ENCODE data around the gene CDH23. TPM values are rescaled to one million over a fixed set of nuclear protein-coding genes. Genes with fewer than 3 reads are reported as not detected.

CDH23 gene
- total RNA-seq, 1 donor from 2014 or later: not detected

DNA sequence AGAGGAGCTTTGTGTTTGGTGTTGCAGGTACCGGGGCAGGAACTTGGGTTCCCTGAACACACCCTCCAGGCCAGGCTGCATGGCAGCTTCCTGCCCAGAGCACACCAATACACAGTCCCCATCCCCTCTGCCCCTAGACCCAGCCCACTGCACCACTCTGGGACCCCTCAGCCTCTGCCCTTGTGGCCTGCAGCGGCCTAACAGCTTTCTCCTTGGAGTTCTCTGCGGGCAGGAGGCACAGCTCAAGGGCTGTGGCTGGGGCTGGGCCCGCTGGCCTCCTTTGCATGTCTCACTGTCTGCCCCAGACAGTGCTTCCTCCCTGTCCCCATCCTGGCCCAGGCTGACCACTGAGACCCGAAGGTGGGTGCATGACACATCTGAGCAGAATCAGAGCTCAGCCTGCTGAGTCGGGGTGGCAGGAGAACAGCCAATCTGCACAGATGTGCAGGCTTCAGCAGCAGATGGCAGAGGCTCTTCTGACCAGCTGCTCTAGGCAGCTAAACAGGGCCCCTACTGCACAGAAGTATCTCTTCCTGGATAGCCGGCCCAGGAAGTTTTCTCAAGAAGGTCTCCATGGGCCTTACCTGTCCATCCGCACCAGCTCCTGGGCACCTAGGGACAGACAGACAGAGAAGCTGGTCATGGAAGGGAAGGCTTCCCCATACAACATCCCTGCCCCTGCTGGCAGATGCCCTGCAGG is 355.8 kb downstream of the CDH23 start:
- no peaks in the 10 kb centered on the region for H3K27me3 ChIP-seq (ENCODE audit: control insufficient read depth, insufficient read depth, low read length)
- H3K4me3 ChIP-seq (ENCODE audit: low read depth, low read length): no peak overlapping the region
- DNase-seq (ENCODE audit: low read depth) (no peak), FAIRE-seq (no peak)
- peaks cover 4% of the 10 kb centered on the region for H3K36me3 ChIP-seq (ENCODE audit: control insufficient read depth, insufficient read depth, low read length)
- TF ChIP-seq, protein P1, sequence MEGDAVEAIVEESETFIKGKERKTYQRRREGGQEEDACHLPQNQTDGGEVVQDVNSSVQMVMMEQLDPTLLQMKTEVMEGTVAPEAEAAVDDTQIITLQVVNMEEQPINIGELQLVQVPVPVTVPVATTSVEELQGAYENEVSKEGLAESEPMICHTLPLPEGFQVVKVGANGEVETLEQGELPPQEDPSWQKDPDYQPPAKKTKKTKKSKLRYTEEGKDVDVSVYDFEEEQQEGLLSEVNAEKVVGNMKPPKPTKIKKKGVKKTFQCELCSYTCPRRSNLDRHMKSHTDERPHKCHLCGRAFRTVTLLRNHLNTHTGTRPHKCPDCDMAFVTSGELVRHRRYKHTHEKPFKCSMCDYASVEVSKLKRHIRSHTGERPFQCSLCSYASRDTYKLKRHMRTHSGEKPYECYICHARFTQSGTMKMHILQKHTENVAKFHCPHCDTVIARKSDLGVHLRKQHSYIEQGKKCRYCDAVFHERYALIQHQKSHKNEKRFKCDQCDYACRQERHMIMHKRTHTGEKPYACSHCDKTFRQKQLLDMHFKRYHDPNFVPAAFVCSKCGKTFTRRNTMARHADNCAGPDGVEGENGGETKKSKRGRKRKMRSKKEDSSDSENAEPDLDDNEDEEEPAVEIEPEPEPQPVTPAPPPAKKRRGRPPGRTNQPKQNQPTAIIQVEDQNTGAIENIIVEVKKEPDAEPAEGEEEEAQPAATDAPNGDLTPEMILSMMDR (IDR thresholded peaks at IDR 0.05; ENCODE audit: insufficient read depth, low read length, severe bottlenecking): no peak

DNA sequence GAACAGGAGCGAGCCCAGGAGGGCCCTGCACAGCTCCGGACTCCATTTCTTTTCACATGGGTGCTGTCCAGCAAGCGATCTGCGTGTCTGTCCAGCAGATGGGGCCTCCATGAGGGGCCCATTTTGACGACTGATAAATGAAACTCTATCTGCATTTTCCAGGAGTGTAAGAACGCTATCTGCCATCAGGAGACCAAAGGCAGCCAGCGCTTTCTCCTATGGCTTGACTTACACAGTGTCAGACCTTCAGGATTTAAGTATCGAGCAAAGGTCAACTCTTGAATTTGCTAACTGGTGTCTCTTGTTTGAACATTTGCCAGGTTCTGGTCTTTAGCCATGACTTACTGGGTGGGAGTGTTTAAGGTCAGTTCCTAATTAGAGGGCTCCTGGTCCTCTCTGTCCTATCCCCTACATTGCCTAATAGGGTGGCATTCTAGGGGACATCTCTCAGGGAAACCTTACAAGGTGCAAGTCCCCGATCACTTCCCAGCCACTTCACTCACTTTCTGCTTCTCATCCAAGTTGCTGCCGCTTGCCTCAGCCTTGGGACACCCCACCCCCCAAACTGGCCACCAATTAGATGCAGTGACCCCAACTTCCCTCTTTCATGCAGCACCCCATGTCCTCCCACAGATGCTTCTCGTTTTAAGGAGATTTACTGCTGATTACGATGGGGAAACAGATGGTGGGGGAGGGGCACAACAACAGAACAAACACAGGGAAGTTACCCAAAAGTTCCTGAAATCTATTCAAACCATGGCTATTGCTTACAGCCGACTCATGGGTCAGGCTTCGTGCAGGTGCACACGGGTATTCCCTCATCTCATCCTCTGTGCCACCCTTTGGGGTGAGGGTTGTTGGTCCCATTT is 356.6 kb downstream of the CDH23 start:
- H3K4me3 ChIP-seq (ENCODE audit: low read depth, low read length): no peak overlapping the region
- FAIRE-seq (no peak), DNase-seq (ENCODE audit: low read depth) (no peak)
- no peaks in the 10 kb centered on the region for H3K27me3 ChIP-seq (ENCODE audit: control insufficient read depth, insufficient read depth, low read length)
- TF ChIP-seq, protein P1 (IDR thresholded peaks at IDR 0.05; ENCODE audit: insufficient read depth, low read length, severe bottlenecking): no peak
- peaks cover 4% of the 10 kb centered on the region for H3K36me3 ChIP-seq (ENCODE audit: control insufficient read depth, insufficient read depth, low read length)

DNA sequence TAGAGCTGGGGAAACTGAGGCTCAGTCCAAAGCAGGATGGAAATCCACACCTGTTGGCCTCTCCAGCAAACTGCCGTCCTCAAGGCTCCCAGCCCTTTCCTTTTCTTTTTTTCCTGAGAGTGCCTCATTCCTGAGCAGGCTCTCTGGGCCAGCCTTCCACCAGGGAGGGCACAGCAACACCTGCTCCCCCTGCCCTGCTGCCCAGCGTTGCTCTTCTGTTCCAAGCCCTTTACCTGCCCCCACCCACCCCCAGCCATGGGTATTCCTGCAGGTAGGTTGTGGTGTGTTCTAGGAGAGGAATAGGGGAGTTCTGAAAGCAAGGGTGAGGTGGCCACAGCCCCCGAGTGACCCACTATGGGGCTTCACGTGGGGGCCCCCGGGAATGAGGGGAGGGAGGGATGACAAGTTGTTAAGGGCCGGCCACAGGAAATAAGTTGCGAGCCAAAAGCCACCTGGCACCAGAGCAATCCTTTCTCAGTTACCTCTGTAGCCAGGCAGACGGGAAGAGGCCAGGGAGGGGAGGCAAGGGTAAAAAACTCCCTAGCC is 357.3 kb downstream of the CDH23 start:
- FAIRE-seq (no peak), DNase-seq (ENCODE audit: low read depth) (no peak)
- Histone ChIP-seq H3K36me3 (ENCODE audit: control insufficient read depth, insufficient read depth, low read length) (peaks cover 4% of the 10 kb centered on the region), H3K4me3 (ENCODE audit: low read depth, low read length) (no peak overlapping the region), H3K27me3 (ENCODE audit: control insufficient read depth, insufficient read depth, low read length) (no peaks in the 10 kb centered on the region)
- TF ChIP-seq, protein P1 (IDR thresholded peaks at IDR 0.05; ENCODE audit: insufficient read depth, low read length, severe bottlenecking): no peak

DNA sequence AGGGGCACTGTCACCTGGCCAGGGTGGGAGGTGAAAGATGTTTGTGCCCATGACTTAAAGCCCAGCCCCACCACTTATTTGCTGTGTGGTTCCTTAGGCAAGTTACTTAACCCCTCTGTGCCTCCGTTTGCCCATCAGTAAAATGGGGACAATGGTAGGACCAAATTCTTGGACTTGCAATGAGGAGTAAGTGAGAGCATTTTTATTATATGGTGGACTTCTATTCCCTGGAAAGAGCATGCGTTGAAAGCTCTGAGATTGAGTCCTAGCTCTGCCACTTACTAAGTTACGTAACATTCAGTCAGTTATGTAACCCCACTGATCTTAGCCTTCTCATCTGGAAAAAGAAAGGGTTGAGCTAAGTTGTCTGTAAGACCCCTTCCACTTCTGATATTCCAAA is 357.8 kb downstream of the CDH23 start:
- no peaks in the 10 kb centered on the region for H3K27me3 ChIP-seq (ENCODE audit: control insufficient read depth, insufficient read depth, low read length)
- no peak overlapping the region for H3K4me3 ChIP-seq (ENCODE audit: low read depth, low read length)
- DNase-seq (ENCODE audit: low read depth) (no peak), FAIRE-seq (no peak)
- TF ChIP-seq, protein P1 (IDR thresholded peaks at IDR 0.05; ENCODE audit: insufficient read depth, low read length, severe bottlenecking): no peak
- peaks cover 4% of the 10 kb centered on the region for H3K36me3 ChIP-seq (ENCODE audit: control insufficient read depth, insufficient read depth, low read length)

DNA sequence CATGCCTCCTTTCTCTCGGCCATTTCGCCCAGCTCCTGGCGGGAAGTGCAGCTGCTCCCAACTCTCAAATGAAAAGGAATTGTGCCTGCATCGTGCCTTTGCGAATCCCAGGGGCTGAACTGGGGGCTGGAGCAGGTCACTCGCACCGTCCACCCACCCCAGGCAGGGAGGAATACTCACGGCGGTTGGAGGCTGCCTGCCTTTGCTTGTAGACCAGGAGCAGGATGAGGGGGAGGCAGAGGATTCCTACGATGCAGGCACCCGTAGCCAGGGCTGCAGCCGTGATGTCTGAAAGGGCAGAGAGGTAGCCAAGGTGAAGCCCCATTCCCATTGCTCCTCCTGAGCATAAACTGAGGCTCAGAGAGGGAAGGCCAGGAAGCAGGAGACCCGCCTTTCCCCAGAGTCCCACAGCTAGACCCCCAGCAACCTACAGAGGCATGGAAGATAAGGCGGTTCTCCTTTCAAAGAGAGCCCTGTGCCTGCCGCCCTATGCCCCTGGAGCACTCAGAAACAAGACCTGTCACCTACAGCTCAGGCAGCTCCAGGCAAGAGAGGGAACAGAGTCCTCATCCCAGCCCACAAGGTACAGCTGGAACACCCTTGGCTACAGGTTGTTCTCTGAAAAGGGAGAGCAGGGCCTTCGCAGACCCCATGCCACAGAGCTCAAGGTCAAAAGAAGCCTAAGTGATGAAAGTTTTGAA is 358.6 kb downstream of the CDH23 start:
- no peak overlapping the region for H3K4me3 ChIP-seq (ENCODE audit: low read depth, low read length)
- peaks cover 4% of the 10 kb centered on the region for H3K36me3 ChIP-seq (ENCODE audit: control insufficient read depth, insufficient read depth, low read length)
- FAIRE-seq (no peak), DNase-seq (ENCODE audit: low read depth) (no peak)
- H3K27me3 ChIP-seq (ENCODE audit: control insufficient read depth, insufficient read depth, low read length): no peaks in the 10 kb centered on the region
- TF ChIP-seq, protein P1 (IDR thresholded peaks at IDR 0.05; ENCODE audit: insufficient read depth, low read length, severe bottlenecking): no peak
